Endothelial cell of umbilical vein (primary cell): ENCODE measurements around the gene STK17A. TPM values are rescaled to one million over a fixed set of nuclear protein-coding genes. Genes with fewer than 3 reads are reported as not detected.

Source experiments
- BruUV-seq: library from RNA; stranded (reverse); fragments of 400-500 nt; replicated peaks from 2 replicates; lab custom pipeline; 2021; lab: Mats Ljungman, UMichigan
- CTCF ChIA-PET: fragments of 300-600, 350-600 bp; sonication (Branson Sonifier 250); formaldehyde crosslinking; loops from one replicate; lab custom pipeline; 2021; ENCODE audit warnings: antibody characterized with exemption, inconsistent platforms; lab: Charles Lee
- POLR2A ChIA-PET: fragments of 300-600, 350-600 bp; sonication (Branson Sonifier 250); formaldehyde crosslinking; loops from one replicate; lab custom pipeline; 2021; ENCODE audit warnings: antibody characterized with exemption, inconsistent platforms; lab: Charles Lee
- DNase-seq: peaks from one replicate; pipeline ENCODE4 v3.0.0-alpha.2; 2011; ENCODE audit warnings: low read depth, low spot score
- FAIRE-seq: peaks from 2 replicates; lab custom pipeline; 2011; peaks lifted over from hg19 to GRCh38; lab: Jason Lieb, UNC
- H2AFZ ChIP-seq: 2 replicates; pipeline ENCODE4 v1.6.0; 2012; ENCODE audit warnings: low read depth, low read length, control low read depth, inconsistent platforms
- H3K27ac ChIP-seq: 2 replicates; pipeline ENCODE4 v1.5.1; 2011; ENCODE audit warnings: low read depth, mild to moderate bottlenecking, control low read depth, low read length, moderate library complexity; ENCODE audit not compliant: insufficient read depth
- H3K27me3 ChIP-seq, 2 experiments: 2 replicates each; pipeline versions ENCODE4 v1.6.0 to v1.6.1; 2011; ENCODE audit warnings: low read length in 2 of 2, mixed read lengths in 1 of 2; ENCODE audit not compliant: control insufficient read depth in 2 of 2, insufficient read depth in 2 of 2
- H3K36me3 ChIP-seq, 2 experiments: 2 replicates in 1 of 2; 3 replicates in 1 of 2; pipeline ENCODE4 v1.5.1; 2011; ENCODE audit warnings: low read length in 2 of 2, mild to moderate bottlenecking in 1 of 2, moderate library complexity in 1 of 2; ENCODE audit not compliant: control insufficient read depth in 2 of 2, insufficient read depth in 2 of 2; ENCODE audit errors: extremely low read depth in 1 of 2
- H3K4me1 ChIP-seq: 3 replicates; pipeline ENCODE4 v1.5.1; 2011; ENCODE audit warnings: mild to moderate bottlenecking, low read length; ENCODE audit not compliant: control insufficient read depth, insufficient read depth; ENCODE audit errors: extremely low read depth
- H3K4me2 ChIP-seq: 2 replicates; pipeline ENCODE4 v1.6.1; 2011; ENCODE audit warnings: low read length, control low read depth, mixed read lengths; ENCODE audit not compliant: insufficient read depth
- H3K4me3 ChIP-seq, 3 experiments: fragments of 200-600 bp in 1 of 3; sonication (generic), shearing (Covaris generic) in 1 of 3; replicated peaks in 1 of 3; 2 replicates each; pipeline ENCODE4 v1.5.1; 2011 to 2016; ENCODE audit warnings: control low read depth in 3 of 3, low read length in 3 of 3, mild to moderate bottlenecking in 2 of 3, inconsistent platforms in 1 of 3, low read depth in 1 of 3, moderate library complexity in 1 of 3; ENCODE audit not compliant: insufficient read depth in 1 of 3
- H3K79me2 ChIP-seq: 2 replicates; pipeline ENCODE4 v1.6.0; 2012; ENCODE audit warnings: low read length, inconsistent platforms; ENCODE audit not compliant: control insufficient read depth, insufficient read depth
- H3K9ac ChIP-seq: replicated peaks from 2 replicates; pipeline ENCODE3; 2011; ENCODE audit warnings: low read length, control low read depth; ENCODE audit not compliant: insufficient read depth; ENCODE audit errors: extremely low read depth
- H3K9me1 ChIP-seq: replicated peaks from 3 replicates; pipeline ENCODE4 v1.6.0; 2011; ENCODE audit warnings: mild to moderate bottlenecking, low read length; ENCODE audit not compliant: control insufficient read depth, insufficient read depth; ENCODE audit errors: extremely low read depth
- H3K9me3 ChIP-seq: replicated peaks from 2 replicates; pipeline ENCODE4 v1.5.1; 2012; ENCODE audit warnings: low read length, inconsistent platforms; ENCODE audit not compliant: control insufficient read depth, insufficient read depth
- H4K20me1 ChIP-seq: replicated peaks from 2 replicates; pipeline ENCODE3; 2011; ENCODE audit warnings: mild to moderate bottlenecking, low read length; ENCODE audit not compliant: control insufficient read depth, insufficient read depth; ENCODE audit errors: extremely low read depth
- CTCF ChIP-seq, 2 donors: IDR thresholded peaks; 1 replicate in 1 of 2; 2 replicates in 1 of 2; pipeline ENCODE4 v1.5.1; 2011; ENCODE audit warnings: low read length in 2 of 2, mild to moderate bottlenecking in 2 of 2, moderate library complexity in 2 of 2, control low read depth in 1 of 2, inconsistent platforms in 1 of 2, low read depth in 1 of 2; ENCODE audit not compliant: insufficient read depth in 1 of 2; ENCODE audit errors: extremely low read depth in 1 of 2
- EZH2 ChIP-seq: IDR thresholded peaks from 2 replicates; pipeline ENCODE4 v1.6.1; 2012; ENCODE audit warnings: borderline replicate concordance, low read depth, mild to moderate bottlenecking, moderate library complexity, low read length, inconsistent platforms; ENCODE audit not compliant: severe bottlenecking
- FOS ChIP-seq: IDR thresholded peaks from 2 replicates; pipeline ENCODE4 v1.6.1; 2011; ENCODE audit warnings: mild to moderate bottlenecking, low read length, moderate library complexity, borderline replicate concordance; ENCODE audit not compliant: insufficient read depth
- GATA2 ChIP-seq: IDR thresholded peaks from 2 replicates; pipeline ENCODE4 v1.7.0; 2011; ENCODE audit warnings: low read depth, mild to moderate bottlenecking, moderate library complexity, mixed read lengths, low read length; ENCODE audit not compliant: insufficient read length, insufficient read depth
- JUN ChIP-seq: IDR thresholded peaks from 2 replicates; pipeline ENCODE4 v1.6.1; 2011; ENCODE audit warnings: borderline replicate concordance, low read depth; ENCODE audit not compliant: insufficient read length, insufficient read depth
- MAX ChIP-seq: IDR thresholded peaks from 2 replicates; pipeline ENCODE4 v1.6.1; 2011; ENCODE audit not compliant: insufficient read depth, insufficient read length
- MYC ChIP-seq: IDR thresholded peaks from one replicate; pipeline ENCODE4 v1.6.1; 2011; ENCODE audit warnings: mild to moderate bottlenecking, low read depth, low read length
- POLR2A ChIP-seq: IDR thresholded peaks from 2 replicates; pipeline ENCODE4 v1.6.1; 2012; ENCODE audit warnings: low read depth, mild to moderate bottlenecking, control low read depth, low read length
- POLR2AphosphoS5 ChIP-seq: IDR thresholded peaks from 2 replicates; pipeline ENCODE4 v1.6.1; 2012; ENCODE audit warnings: low read depth, mild to moderate bottlenecking, control low read depth, low read length, moderate library complexity; ENCODE audit not compliant: insufficient read depth
- dilution Hi-C: fragments of 300-500 bp; cut with MboI; formaldehyde crosslinking; loops from one replicate; pipeline ENCODE4 v1.15.0; 2019; ENCODE audit warnings: low sequenced_read_pairs; ENCODE audit not compliant: extremely low pct_ligation_motif_present
- intact Hi-C: fragments of 100-400 bp; cut with micrococcal nuclease; formaldehyde crosslinking; loops from one replicate; pipeline ENCODE4 v1.10.0; 2022
- polyA plus RNA-seq, 4 experiments: library from polyadenylated mRNA; depleted of rRNA in 3 of 4; stranded (reverse) in 3 of 4; unstranded in 1 of 4; fragments of >200 nt; gene quantifications; 2 replicates each; pipeline versions ENCODE4 v1.2.1 to v1.2.3, GENCODE V29; 2011 to 2012; ENCODE audit warnings: missing spikeins in 1 of 4
- total RNA-seq: library from RNA; stranded (reverse); gene quantifications from 2 replicates; pipeline ENCODE4 v1.2.3, GENCODE V29; 2021

The STK17A gene
- total and polyA plus RNA-seq, 2 donors (not counting 3 experiments of a cell fraction or from before 2014, with no cell fraction given), result 11.7 to 58.8 TPM

GRCh38 chr7:43634384-43634783 lies 51.5 kb downstream of the STK17A start:
- DNase-seq (no peak), FAIRE-seq (no peak)
- Histone ChIP-seq H3K9me3 (no peaks in the 10 kb centered on the region), H3K9ac (no peak overlapping the region), H4K20me1 (no peaks in the 10 kb centered on the region), H3K4me2 (no peak overlapping the region), H3K79me2 (peaks cover 44% of the 10 kb centered on the region), H3K9me1 (no peaks in the 10 kb centered on the region), H2AFZ (no peak overlapping the region), H3K4me3 (no peak overlapping the region), H3K27ac (no peak overlapping the region), H3K4me1 (peaks cover 26% of the 10 kb centered on the region), H3K36me3 (peaks cover 6 to 23% of the 10 kb centered on the region in 2 experiments), H3K27me3 (no peaks in the 10 kb centered on the region)
- BruUV-seq, result no TSS peak
- POLR2A ChIA-PET, result no interaction called here
- TF ChIP-seq JUN (no peak), GATA2 (no peak), POLR2A (peak; percentile 38)
- dilution Hi-C loops, result no loop called here
- intact Hi-C loops, result no loop called here
- CTCF ChIA-PET, result interaction anchor here (1.9 kb wide), 1 partner anchor 52 kb away, joined by 6 read pairs; the partner anchor contains the start of gene STK17A

GRCh38 chr7:43636093-43636492 lies 53.2 kb downstream of the STK17A start:
- intact Hi-C loops (no loop called here), dilution Hi-C loops (no loop called here)
- no peak overlapping the region for H3K27ac ChIP-seq
- H3K4me1 ChIP-seq, result peaks cover 42% of the 10 kb centered on the region
- no TSS peak for BruUV-seq
- no peak for DNase-seq
- POLR2A ChIA-PET, result no interaction called here
- no peak overlapping the region for H3K4me3 ChIP-seq
- peaks cover 6 to 13% of the 10 kb centered on the region in 2 experiments for H3K36me3 ChIP-seq
- H3K27me3 ChIP-seq, result no peaks in the 10 kb centered on the region
- no peaks in the 10 kb centered on the region for H3K9me1 ChIP-seq
- CTCF ChIA-PET, result interaction anchor here (1.9 kb wide), 1 partner anchor 53 kb away, joined by 6 read pairs; the partner anchor contains the start of gene STK17A
- peaks cover 37% of the 10 kb centered on the region for H3K79me2 ChIP-seq
- FAIRE-seq, result no peak
- no peaks in the 10 kb centered on the region for H4K20me1 ChIP-seq
- TF ChIP-seq JUN (no peak), CTCF (IDR thresholded peaks at IDR 0.05; ENCODE audit: extremely low read depth in 1 of 2, insufficient read depth in 1 of 2, low read depth in 1 of 2, low read length in 2 of 2) (no peak), POLR2A (no peak), EZH2 (no peak), POLR2AphosphoS5 (no peak), MYC (no peak), GATA2 (no peak), FOS (no peak), MAX (no peak)
- no peak overlapping the region for H3K9ac ChIP-seq
- H3K4me2 ChIP-seq, result no peak overlapping the region
- no peak overlapping the region for H2AFZ ChIP-seq
- no peaks in the 10 kb centered on the region for H3K9me3 ChIP-seq
